Stimulated activated CD8-positive, alpha-beta memory T cell treated with anti-CD3 and anti-CD28 coated beads, Interleukin-4, amount 100 ng/mL, for 4 hours (primary cell): Measurements from ENCODE around the gene DENND1A.

Experiments used
- DNase-seq, 2 donors: peaks; one replicate each; pipeline ENCODE4 v3.0.0-alpha.2; 2020; ENCODE audit warnings: low read depth in 2 of 2, low spot score in 1 of 2

The DENND1A gene

GRCh38 chr9:123868002-123868401, 61.9 kb downstream of the DENND1A start:
- no peak for DNase-seq

- DNase-seq, result no peak
Measured at GRCh38 chr9:123867034-123867433, 62.9 kb downstream of the DENND1A start.

- no peak for DNase-seq
Measured at GRCh38 chr9:123866497-123866896, 63.4 kb downstream of the DENND1A start.

GRCh38 chr9:123865226-123866000, 64.5 kb downstream of the DENND1A start:
- DNase-seq, result no peak

- DNase-seq, result no peak
Measured at GRCh38 chr9:123864251-123864650, 65.7 kb downstream of the DENND1A start.

- no peak for DNase-seq
Measured at GRCh38 chr9:123863164-123863855, 66.6 kb downstream of the DENND1A start.

- no peak for DNase-seq
Measured at GRCh38 chr9:123861756-123862120, 68.2 kb downstream of the DENND1A start.

GRCh38 chr9:123861086-123861755, 68.7 kb downstream of the DENND1A start:
- no peak for DNase-seq

- DNase-seq, result no peak
Measured at GRCh38 chr9:123860603-123861002, 69.3 kb downstream of the DENND1A start.

- no peak for DNase-seq
Measured at GRCh38 chr9:123852403-123852802, 77.5 kb downstream of the DENND1A start.

GRCh38 chr9:123851851-123852250, 78.1 kb downstream of the DENND1A start:
- DNase-seq, result no peak

- DNase-seq, result no peak
Measured at GRCh38 chr9:123848447-123849085, 81.4 kb downstream of the DENND1A start.

GRCh38 chr9:123846966-123847365, 83.0 kb downstream of the DENND1A start:
- DNase-seq, result no peak

- DNase-seq, result no peak
Measured at GRCh38 chr9:123843703-123844102, 86.2 kb downstream of the DENND1A start.

GRCh38 chr9:123835821-123836220, 94.1 kb downstream of the DENND1A start:
- no peak for DNase-seq

GRCh38 chr9:123834889-123835562, 94.9 kb downstream of the DENND1A start:
- no peak for DNase-seq

- DNase-seq, result no peak
Measured at GRCh38 chr9:123834218-123834888, 95.6 kb downstream of the DENND1A start.

- DNase-seq, result no peak
Measured at GRCh38 chr9:123832858-123833650, 96.9 kb downstream of the DENND1A start.

- no peak for DNase-seq
Measured at GRCh38 chr9:123832176-123832575, 97.8 kb downstream of the DENND1A start.

- DNase-seq, result no peak
Measured at GRCh38 chr9:123828449-123828848, 101.5 kb downstream of the DENND1A start.
